IMR-90 (cell line): Measurements from ENCODE around the gene SRCAP.

Experiments used
- POLR2A ChIP-seq: IDR thresholded peaks from 2 replicates; pipeline ENCODE4 v1.6.1; 2012; ENCODE audit warnings: mild to moderate bottlenecking, low read depth, low read length
- RAD21 ChIP-seq: IDR thresholded peaks from 2 replicates; pipeline ENCODE4 v1.6.1; 2012; ENCODE audit warnings: low read length, improper control_type of control experiment
- TF ChIP-seq, protein P1 (sequence below): conservative IDR thresholded peaks from 2 replicates; pipeline ENCODE4 v1.5.1; 2012; ENCODE audit warnings: mild to moderate bottlenecking, low read depth, low read length, improper control_type of control experiment

DNA sequence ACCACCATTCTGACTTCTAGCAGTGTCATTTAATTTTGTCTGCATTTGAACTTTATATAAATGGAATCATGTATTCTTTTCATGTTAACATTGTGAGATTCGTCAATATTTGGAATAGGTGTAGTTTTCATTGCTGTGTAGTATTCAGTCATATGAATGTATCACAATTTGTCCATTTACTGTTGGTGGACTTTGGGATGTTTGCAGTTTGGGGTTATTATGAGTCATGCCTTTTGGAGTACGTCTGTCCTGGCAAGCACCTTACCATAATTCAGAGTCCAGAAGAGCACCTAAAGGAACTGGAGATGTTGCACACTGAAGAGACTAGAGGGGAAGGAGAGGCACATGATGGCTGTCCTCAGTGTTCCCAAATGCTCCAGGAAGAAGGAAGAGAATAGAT lies 46.1 kb downstream of the SRCAP start:
- TF ChIP-seq POLR2A (no peak), RAD21 (no peak)
- TF ChIP-seq, protein P1, sequence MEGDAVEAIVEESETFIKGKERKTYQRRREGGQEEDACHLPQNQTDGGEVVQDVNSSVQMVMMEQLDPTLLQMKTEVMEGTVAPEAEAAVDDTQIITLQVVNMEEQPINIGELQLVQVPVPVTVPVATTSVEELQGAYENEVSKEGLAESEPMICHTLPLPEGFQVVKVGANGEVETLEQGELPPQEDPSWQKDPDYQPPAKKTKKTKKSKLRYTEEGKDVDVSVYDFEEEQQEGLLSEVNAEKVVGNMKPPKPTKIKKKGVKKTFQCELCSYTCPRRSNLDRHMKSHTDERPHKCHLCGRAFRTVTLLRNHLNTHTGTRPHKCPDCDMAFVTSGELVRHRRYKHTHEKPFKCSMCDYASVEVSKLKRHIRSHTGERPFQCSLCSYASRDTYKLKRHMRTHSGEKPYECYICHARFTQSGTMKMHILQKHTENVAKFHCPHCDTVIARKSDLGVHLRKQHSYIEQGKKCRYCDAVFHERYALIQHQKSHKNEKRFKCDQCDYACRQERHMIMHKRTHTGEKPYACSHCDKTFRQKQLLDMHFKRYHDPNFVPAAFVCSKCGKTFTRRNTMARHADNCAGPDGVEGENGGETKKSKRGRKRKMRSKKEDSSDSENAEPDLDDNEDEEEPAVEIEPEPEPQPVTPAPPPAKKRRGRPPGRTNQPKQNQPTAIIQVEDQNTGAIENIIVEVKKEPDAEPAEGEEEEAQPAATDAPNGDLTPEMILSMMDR, result no peak
